Stimulated activated CD8-positive, alpha-beta memory T cell treated with anti-CD3 and anti-CD28 coated beads, Interleukin-15, amount 100 ng/mL, for 4 hours (primary cell): ENCODE data around the gene SUGCT.

Experiments
- DNase-seq, 2 donors: peaks; one replicate each; pipeline ENCODE4 v3.0.0-alpha.2; 2020; ENCODE audit warnings: low read depth in 2 of 2

SUGCT gene

GRCh38 chr7:40722242-40722641 lies 587.4 kb downstream of the SUGCT start:
- DNase-seq, result no peak

DNA sequence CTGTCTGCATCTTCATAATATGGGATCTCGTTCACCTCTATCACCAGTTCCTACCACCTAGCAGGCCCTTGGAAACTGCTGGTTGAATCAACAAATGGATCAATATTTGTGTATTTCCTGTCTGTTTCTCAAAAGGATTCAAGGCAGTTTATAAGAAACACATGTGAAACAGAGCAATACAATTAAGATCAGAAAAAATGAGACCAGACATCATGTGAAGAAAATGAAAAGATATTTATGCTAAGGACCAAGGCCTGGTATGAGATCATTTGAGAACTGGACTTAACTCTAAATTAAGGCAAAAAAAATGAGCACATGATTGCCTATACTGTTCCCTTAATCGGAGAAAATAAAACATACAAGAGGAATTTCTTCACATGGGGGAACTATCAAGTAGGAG lies 589.0 kb downstream of the SUGCT start:
- no peak for DNase-seq

- no peak for DNase-seq
Observed at GRCh38 chr7:40726559-40726958, 591.8 kb downstream of the SUGCT start.

DNA sequence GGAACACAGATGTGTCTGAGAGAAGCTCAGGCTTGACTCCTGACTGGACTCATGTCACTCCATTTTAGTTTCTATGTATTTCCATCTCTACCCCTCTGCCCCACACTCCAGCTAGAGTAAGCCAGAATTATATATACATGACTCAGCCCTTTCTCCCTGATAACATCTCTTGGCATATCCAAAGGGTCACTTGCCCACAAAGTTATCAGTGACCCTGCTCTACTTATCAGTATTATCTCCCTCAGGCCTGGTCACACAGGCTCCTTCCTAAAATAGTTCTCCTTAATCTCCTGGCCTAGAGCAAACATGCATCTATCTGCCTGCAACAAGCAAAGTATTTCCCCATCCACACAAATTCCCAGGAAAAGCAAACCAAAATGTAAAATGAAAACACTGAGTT lies 598.3 kb downstream of the SUGCT start:
- no peak for DNase-seq

- DNase-seq, result no peak
Observed at GRCh38 chr7:40733578-40733977, 598.8 kb downstream of the SUGCT start.

- DNase-seq, result no peak
Observed at GRCh38 chr7:40739257-40739656, 604.5 kb downstream of the SUGCT start.

DNA sequence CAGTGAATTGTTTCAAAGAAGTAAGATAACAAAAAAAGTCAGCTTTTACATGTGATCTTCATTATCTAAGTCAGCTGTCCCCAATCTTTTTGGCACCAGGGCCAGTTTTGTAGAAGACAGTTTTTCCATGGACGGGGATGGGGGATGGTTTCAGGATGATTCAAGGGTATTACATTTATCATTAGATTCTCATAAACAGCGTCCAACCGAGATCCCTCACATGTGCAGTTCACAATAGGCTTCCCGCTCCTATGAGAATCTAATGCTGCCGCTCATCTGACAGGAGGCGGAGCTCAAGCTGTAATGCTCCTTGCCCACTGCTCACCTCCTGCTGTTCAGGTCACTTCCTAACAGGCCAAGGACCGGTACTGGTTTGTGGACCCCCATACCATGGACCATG lies 607.5 kb downstream of the SUGCT start:
- DNase-seq, result no peak

GRCh38 chr7:40746841-40747556 lies 612.2 kb downstream of the SUGCT start:
- no peak for DNase-seq

DNA sequence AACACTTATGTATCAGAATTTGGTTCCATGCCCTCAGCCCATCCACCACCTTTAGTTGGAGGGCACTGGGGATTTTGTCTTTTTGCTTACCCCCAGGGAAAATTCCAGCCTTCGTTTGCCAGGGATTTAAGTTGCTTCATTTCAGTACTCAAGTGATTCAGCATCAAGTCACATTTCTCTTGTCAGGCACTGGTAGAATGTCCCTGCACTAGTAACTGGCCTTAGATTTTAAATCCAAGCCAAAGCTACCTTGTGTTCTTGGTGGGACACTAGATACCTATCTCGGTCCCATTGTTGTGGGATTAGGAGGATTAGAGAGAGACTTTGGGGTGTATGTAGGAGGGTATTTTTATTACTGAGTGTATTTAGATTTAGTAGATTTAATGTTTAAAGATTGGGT lies 613.1 kb downstream of the SUGCT start:
- no peak for DNase-seq

DNA sequence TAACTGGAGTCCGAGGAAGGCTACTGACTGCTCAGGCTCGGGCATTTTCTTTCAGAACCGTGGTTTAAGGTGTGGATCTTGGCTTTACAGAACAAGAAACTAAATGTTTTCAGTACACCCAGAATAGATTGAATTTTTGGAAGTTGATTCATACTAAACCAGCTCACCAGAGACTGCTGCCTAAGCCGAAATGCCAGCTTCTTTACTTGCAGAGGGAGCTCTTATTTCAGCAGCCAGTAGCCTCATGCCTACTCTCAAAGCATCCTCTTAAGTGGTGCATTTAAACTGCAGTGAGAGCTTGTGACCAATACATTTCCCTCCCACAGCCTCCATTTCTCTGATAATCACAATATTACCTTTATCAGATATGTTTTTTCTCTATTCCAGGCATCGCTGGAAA lies 615.1 kb downstream of the SUGCT start:
- DNase-seq, result no peak

GRCh38 chr7:40753455-40753854 lies 618.6 kb downstream of the SUGCT start:
- DNase-seq, result no peak

DNA sequence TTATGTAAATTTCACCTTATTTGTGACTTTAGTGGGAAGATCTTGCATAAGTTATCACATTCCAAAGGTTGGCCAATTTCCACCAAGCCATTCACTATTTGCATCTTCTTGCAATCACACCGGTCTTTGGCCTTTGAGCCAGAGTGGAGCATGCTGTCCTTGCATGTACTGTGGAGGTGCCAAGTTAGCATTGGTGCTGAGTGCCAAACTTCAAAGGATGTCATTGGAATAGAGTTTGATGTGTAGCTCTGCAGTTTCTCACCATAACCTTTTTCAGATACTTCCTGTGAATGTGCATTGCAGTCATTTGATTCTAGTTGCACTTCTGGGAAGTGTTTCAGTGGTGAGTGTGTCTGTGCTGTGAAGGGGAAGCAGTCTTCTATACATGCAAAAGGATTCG lies 620.6 kb downstream of the SUGCT start:
- DNase-seq, result no peak

DNA sequence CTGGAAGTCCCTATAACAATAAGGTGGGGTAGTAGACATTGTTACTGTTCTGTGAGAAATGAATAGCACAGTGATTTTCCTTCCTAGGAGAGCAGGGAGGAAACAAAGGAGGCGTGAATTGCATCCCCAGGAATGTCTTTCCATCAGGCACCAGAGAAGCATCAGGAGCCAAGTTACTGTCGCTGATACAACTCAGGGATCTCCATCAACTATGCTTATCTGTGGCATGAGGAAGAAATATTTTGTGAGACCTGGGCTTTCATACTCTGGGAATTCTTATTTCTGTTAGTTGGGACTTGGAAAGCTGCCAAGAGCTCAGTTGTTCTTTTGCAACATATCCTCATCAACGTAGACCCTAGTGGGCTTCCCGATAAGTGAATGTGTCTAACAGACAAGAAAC lies 622.3 kb downstream of the SUGCT start:
- no peak for DNase-seq

- no peak for DNase-seq
Observed at GRCh38 chr7:40758590-40758989, 623.8 kb downstream of the SUGCT start.

DNA sequence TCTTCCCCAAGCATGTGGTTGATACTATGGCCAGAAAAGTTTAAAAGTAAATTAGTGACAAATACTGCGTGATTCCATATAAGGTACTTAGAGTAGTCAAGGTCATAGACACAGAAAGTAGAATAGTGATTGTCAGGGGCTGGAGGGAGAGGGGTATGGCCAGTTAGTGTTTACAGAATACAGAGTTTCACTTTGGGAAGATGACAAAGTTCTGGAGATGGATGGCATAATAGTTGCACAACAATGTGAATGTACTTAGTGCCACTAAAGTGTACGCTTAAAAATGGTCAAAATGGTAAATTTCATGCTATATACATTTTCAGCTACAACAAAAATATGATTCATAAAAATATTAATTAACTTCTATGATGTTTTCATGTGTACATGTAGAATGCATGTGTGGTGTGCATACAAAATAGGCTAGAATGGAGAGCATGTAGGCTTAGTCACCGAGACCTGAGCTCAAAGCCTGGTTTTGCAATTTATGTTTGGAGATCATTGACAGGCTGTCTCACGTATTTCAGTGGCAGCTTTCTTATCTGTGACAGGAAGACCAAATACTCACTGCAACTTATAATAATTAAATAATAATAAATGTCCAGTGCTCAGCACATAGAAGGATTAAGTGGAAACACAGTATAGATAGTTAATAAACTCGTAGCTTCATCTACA lies 625.6 kb downstream of the SUGCT start:
- DNase-seq, result no peak

DNA sequence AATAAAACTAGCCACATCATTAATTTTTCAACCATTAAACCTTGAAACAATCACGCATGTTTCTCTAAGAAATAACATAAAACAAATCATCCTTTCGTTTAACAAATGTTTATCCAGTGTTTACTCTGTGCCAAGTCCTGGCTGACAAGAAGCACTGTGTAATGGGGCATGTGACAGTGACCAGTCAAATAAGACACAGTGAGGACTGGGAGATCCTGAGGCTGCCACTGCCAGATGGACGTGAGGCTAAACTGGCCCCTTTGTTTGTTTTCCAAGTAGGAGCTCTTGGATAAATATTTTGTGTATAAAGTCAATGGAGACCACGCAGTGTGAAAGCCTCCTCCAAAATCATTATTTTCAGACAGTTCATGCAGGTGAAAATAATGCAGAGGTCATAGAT lies 626.2 kb downstream of the SUGCT start:
- no peak for DNase-seq

GRCh38 chr7:40761762-40762560 lies 627.2 kb downstream of the SUGCT start:
- DNase-seq, result no peak

DNA sequence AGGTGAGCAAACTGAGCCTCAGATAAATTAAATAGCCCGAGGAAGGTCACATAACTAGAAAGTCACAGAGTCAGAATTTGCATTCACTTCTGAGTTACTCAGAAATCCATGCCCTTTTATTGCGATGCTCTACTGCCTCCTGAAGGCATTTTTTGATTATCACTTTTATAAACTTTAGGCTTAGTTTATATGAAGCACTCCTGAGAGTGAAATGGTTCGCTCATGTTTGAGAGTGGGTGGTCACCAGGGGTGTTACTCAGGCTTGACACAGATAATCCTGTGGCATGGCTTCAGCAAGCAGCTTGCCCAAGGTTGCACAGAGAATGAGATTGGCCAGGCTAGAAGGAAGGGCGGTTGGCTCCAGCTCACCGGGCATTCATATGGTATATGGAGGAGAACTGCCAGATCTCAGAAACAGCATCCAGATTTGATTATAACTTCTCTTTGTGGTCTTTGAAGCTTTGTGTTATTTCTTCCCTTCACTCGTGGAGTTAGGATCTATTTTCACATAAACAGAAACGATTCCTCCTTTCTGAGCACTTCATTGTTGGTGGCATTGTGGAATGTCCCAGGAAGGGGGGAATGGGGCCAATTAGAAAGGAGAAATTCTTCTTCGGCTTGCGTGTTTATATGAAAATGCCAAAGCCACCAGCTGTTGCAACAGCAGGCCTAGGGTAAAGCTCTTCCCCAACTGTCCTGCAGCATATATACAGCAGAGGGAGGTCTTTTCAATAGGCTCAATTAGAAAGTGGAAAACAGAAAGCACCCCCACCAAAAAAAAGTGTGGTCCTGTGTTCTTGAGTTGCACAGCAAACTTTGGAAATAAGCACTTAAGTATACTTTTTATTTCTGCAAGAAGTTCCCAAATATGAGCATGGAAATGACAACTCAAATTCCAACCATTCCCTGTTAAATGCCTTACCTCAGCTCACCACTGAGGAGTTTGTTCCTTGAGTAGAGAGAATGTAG lies 628.8 kb downstream of the SUGCT start:
- DNase-seq, result no peak

DNA sequence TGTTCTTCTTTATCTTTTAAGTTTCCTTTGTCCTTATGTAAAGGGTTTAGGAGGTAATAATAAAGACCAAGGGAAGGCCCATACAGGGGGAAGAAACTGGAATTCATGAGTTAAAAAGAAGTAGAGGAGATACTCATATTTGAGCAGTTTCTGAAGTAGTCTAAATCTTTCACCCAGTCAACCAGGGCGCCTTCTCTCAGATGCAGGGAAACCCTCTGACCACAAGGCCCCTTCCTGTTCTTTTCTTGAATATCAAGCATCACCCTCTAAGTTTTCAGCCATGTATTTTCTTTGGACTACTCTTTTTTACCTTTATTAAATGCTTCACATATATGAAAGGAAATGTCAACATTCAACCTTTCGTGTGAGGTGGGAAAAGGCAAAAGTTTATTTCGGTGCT lies 630.8 kb downstream of the SUGCT start:
- DNase-seq, result no peak

DNA sequence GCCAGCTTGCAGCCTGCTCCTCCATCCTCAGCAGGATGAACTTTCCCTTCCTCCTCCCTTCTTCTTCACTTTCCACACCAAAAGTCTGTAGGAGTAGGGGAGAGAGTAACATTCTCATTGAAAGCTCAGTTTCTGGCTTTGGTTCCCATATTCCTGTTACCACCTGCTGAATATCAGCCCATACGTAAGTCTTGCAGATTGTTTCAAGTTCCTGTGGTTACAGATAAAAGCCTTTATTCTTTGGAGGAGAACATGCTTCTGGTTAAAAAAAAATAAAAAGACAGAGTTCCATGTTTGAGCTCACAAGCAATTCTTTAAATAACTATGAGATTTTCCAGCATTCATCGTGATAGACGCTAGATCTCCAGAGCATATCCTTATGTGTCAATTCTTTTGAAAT lies 637.3 kb downstream of the SUGCT start:
- DNase-seq, result no peak

- no peak for DNase-seq
Observed at GRCh38 chr7:40773656-40774055, 638.9 kb downstream of the SUGCT start.

DNA sequence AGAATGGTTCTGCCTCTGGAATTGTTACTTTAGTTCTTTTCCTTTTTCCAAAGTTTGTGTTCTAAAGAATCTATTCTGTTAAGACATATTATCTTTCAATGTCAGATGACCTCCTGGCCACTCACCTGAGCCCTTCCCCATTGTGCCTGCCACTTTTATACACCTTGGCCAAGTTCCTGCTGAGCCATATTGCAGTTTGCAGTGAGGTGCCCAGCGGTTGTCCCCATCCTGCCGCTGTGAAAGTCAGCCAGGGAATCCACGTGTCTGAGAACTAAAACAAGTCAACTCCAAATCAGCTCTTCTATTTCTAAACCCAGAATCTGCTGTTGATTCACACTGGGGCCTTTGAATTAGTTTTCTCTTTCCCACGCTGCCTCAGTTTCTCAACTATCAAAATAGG lies 641.1 kb downstream of the SUGCT start:
- no peak for DNase-seq
